HCT116 (cell line): ENCODE data around the gene HBM. TPM values are rescaled to one million over a fixed set of nuclear protein-coding genes. Genes with fewer than 3 reads are reported as not detected.

ENCODE experiments used
- ATAC-seq: fragments of 200-7000 bp; cut with Tn5 transposase; 2 replicates; pipeline ENCODE4 v1.9.1; 2020; ENCODE audit warnings: mild to moderate bottlenecking, moderate library complexity
- BruUV-seq: library from RNA; stranded (reverse); fragments of 400-500 nt; replicated peaks from 2 replicates; lab custom pipeline; 2021; lab: Mats Ljungman, UMichigan
- CTCF ChIA-PET: fragments of 300-600 bp; sonication (Branson Sonifier 250); formaldehyde crosslinking; loops from one replicate; lab custom pipeline; 2021; ENCODE audit warnings: antibody characterized with exemption; lab: Charles Lee
- POLR2A ChIA-PET: fragments of 300-600, 350-600 bp; sonication (Branson Sonifier 250); formaldehyde crosslinking; loops from one replicate; lab custom pipeline; 2021; ENCODE audit warnings: antibody characterized with exemption; lab: Charles Lee
- RAD21 ChIA-PET, 2 experiments: fragments of 300-600 bp; sonication (Branson Sonifier 250); formaldehyde crosslinking; loops; one replicate each; lab custom pipeline; 2023; ENCODE audit warnings: low total read pairs in 2 of 2; ENCODE audit not compliant: uncharacterized antibody in 2 of 2, unreplicated experiment in 2 of 2, low non-redundant PET in 1 of 2; lab: Charles Lee
- DNase-seq: peaks from one replicate; pipeline ENCODE4 v3.0.0-alpha.2; 2010; ENCODE audit warnings: low read depth, low spot score
- H2AFZ ChIP-seq: fragments of 200-600 bp; shearing (Covaris generic), sonication (generic); 2 replicates; pipeline ENCODE4 v1.6.1; 2017; ENCODE audit warnings: low read depth, mixed run types, mixed read lengths, antibody characterized with exemption, low read length; ENCODE audit not compliant: poor library complexity, severe bottlenecking
- H3K27ac ChIP-seq: 2 replicates; pipeline ENCODE4 v1.5.1; 2012; ENCODE audit warnings: low read depth, low read length
- H3K27me3 ChIP-seq: fragments of 200-600 bp; sonication (generic); 2 replicates; pipeline ENCODE4 v1.6.1; 2016; ENCODE audit warnings: mixed run types, low read length, mixed read lengths; ENCODE audit not compliant: insufficient read depth
- H3K36me3 ChIP-seq, 2 experiments: fragments of 200-500 bp in 1 of 2; fragments of 200-600 bp in 1 of 2; sonication (Bioruptor generic) in 1 of 2; sonication (generic) in 1 of 2; 2 replicates each; pipeline versions ENCODE4 v1.5.1 to v1.6.1; 2014 to 2016; ENCODE audit warnings: low read length in 2 of 2, inconsistent platforms in 1 of 2, mixed read lengths in 1 of 2, mixed run types in 1 of 2; ENCODE audit not compliant: insufficient read depth in 2 of 2, control insufficient read depth in 1 of 2
- H3K4me1 ChIP-seq, 2 experiments: fragments of 200-600 bp in 1 of 2; sonication (generic) in 1 of 2; 2 replicates each; pipeline versions ENCODE4 v1.5.1 to v1.6.1; 2012 to 2017; ENCODE audit warnings: low read length in 2 of 2, inconsistent platforms in 1 of 2, mild to moderate bottlenecking in 1 of 2, mixed read lengths in 1 of 2, mixed run types in 1 of 2, moderate library complexity in 1 of 2; ENCODE audit not compliant: insufficient read depth in 2 of 2, control insufficient read depth in 1 of 2
- H3K4me2 ChIP-seq: fragments of 200-600 bp; sonication (generic); 2 replicates; pipeline ENCODE4 v1.6.1; 2017; ENCODE audit warnings: mixed run types, low read length, mixed read lengths
- H3K4me3 ChIP-seq, 2 experiments: fragments of 200-600 bp in 1 of 2; sonication (generic) in 1 of 2; replicated peaks in 1 of 2; 2 replicates each; pipeline ENCODE4 v1.5.1; 2011 to 2016; ENCODE audit warnings: low read length in 2 of 2, control low read depth in 1 of 2, low read depth in 1 of 2, mild to moderate bottlenecking in 1 of 2, mixed read lengths in 1 of 2, mixed run types in 1 of 2
- H3K79me2 ChIP-seq: fragments of 200-600 bp; sonication (generic); 2 replicates; pipeline ENCODE4 v1.6.1; 2017; ENCODE audit warnings: mild to moderate bottlenecking, mixed run types, low read length, moderate library complexity, mixed read lengths; ENCODE audit not compliant: insufficient read depth
- H3K9ac ChIP-seq: fragments of 200-600 bp; sonication (generic); 2 replicates; pipeline ENCODE4 v1.6.1; 2016; ENCODE audit warnings: low read length, mixed read lengths
- H3K9me2 ChIP-seq: fragments of 200-600 bp; sonication (generic), shearing (Covaris generic); 2 replicates; pipeline ENCODE4 v1.6.1; 2017; ENCODE audit warnings: mixed run types, mild to moderate bottlenecking, moderate library complexity; ENCODE audit not compliant: insufficient read depth
- H3K9me3 ChIP-seq, 2 experiments: fragments of 200-500 bp in 1 of 2; fragments of 200-600 bp in 1 of 2; sonication (Bioruptor generic) in 1 of 2; sonication (generic) in 1 of 2; 2 replicates each; pipeline ENCODE4 v1.6.1; 2014 to 2017; ENCODE audit warnings: low read length in 2 of 2, mixed read lengths in 2 of 2, inconsistent platforms in 1 of 2, low read depth in 1 of 2, mild to moderate bottlenecking in 1 of 2, mixed run types in 1 of 2, moderate library complexity in 1 of 2; ENCODE audit not compliant: control insufficient read depth in 1 of 2, insufficient read depth in 1 of 2
- H4K20me1 ChIP-seq: fragments of 200-600 bp; sonication (generic), shearing (Covaris generic); 2 replicates; pipeline ENCODE4 v1.6.1; 2017; ENCODE audit warnings: mixed run types, mild to moderate bottlenecking, moderate library complexity; ENCODE audit not compliant: insufficient read depth
- CBX3 ChIP-seq: IDR thresholded peaks from 2 replicates; pipeline ENCODE4 v1.6.1; 2012; ENCODE audit warnings: low read depth
- CEBPB ChIP-seq: IDR thresholded peaks from 2 replicates; pipeline ENCODE4 v1.6.1; 2012; ENCODE audit warnings: low read depth
- EGR1 ChIP-seq: IDR thresholded peaks from 2 replicates; pipeline ENCODE4 v1.6.1; 2012; ENCODE audit warnings: low read depth
- ELF1 ChIP-seq: IDR thresholded peaks from 2 replicates; pipeline ENCODE4 v1.6.1; 2012; ENCODE audit warnings: low read depth, borderline replicate concordance
- EZH2 ChIP-seq: fragments of 200-600 bp; sonication (generic); IDR thresholded peaks from 2 replicates; pipeline ENCODE4 v1.6.1; 2017; ENCODE audit warnings: antibody characterized with exemption, mixed run types
- FOSL1 ChIP-seq: IDR thresholded peaks from 2 replicates; pipeline ENCODE4 v1.6.1; 2012; ENCODE audit warnings: low read depth
- JUND ChIP-seq: IDR thresholded peaks from 2 replicates; pipeline ENCODE4 v1.6.1; 2012
- POLR2A ChIP-seq: IDR thresholded peaks from 2 replicates; pipeline ENCODE4 v1.7.0; 2011; ENCODE audit warnings: borderline replicate concordance; ENCODE audit not compliant: insufficient read depth, insufficient read length; ENCODE audit errors: extremely low read depth
- POLR2AphosphoS5 ChIP-seq: IDR thresholded peaks from 2 replicates; pipeline ENCODE4 v1.6.1; 2011; ENCODE audit warnings: mild to moderate bottlenecking, low read depth, low read length, moderate library complexity
- RAD21 ChIP-seq: IDR thresholded peaks from 2 replicates; pipeline ENCODE4 v1.6.1; 2012; ENCODE audit warnings: low read depth, mild to moderate bottlenecking
- REST ChIP-seq: IDR thresholded peaks from 2 replicates; pipeline ENCODE4 v1.6.1; 2012; ENCODE audit warnings: low read depth
- SIN3A ChIP-seq: IDR thresholded peaks from 2 replicates; pipeline ENCODE4 v1.6.1; 2012; ENCODE audit warnings: low read depth
- SP1 ChIP-seq: IDR thresholded peaks from 2 replicates; pipeline ENCODE4 v1.6.1; 2012; ENCODE audit warnings: low read depth
- SRF ChIP-seq: IDR thresholded peaks from 2 replicates; pipeline ENCODE4 v1.6.1; 2012; ENCODE audit warnings: low read depth
- TCF7L2 ChIP-seq: IDR thresholded peaks from 2 replicates; pipeline ENCODE4 v1.7.0; 2011; ENCODE audit warnings: borderline replicate concordance, inconsistent platforms; ENCODE audit not compliant: insufficient read depth, insufficient read length; ENCODE audit errors: extremely low read depth
- YY1 ChIP-seq: IDR thresholded peaks from 2 replicates; pipeline ENCODE4 v1.6.1; 2011; ENCODE audit warnings: low read length, low read depth, moderate library complexity, mild to moderate bottlenecking; ENCODE audit not compliant: insufficient replicate concordance; ENCODE audit errors: extremely low read depth
- ZNF274 ChIP-seq: fragments of 200-500 bp; sonication (Bioruptor generic); IDR thresholded peaks from 2 replicates; pipeline ENCODE4 v1.6.1; 2014; ENCODE audit warnings: mild to moderate bottlenecking, low read depth, low read length, inconsistent platforms
- intact Hi-C: fragments of 100-400 bp; cut with micrococcal nuclease; formaldehyde crosslinking; loops from 2 replicates; pipeline ENCODE4 v1.10.0; 2022
- total RNA-seq: library from RNA; stranded (reverse); gene quantifications from one replicate; pipeline ENCODE4 v1.2.1, GENCODE V29; 2021; ENCODE audit not compliant: unreplicated experiment
- TF ChIP-seq, protein P1 (sequence below): IDR thresholded peaks from 2 replicates; pipeline ENCODE4 v1.6.1; 2012
- TF ChIP-seq, protein P2 (sequence below): IDR thresholded peaks from 2 replicates; pipeline ENCODE4 v1.6.1; 2012
- TF ChIP-seq, protein P3 (sequence below), 3 experiments: fragments of 200-600 bp in 1 of 3; sonication (generic) in 1 of 3; IDR thresholded peaks in 2 of 3; conservative IDR thresholded peaks in 1 of 3; 2 replicates each; pipeline ENCODE4 v1.5.1; 2012 to 2017; ENCODE audit warnings: low read depth in 2 of 3, low read length in 2 of 3, antibody characterized with exemption in 1 of 3, borderline replicate concordance in 1 of 3, control low read depth in 1 of 3, mild to moderate bottlenecking in 1 of 3, mixed read lengths in 1 of 3, mixed run types in 1 of 3, moderate library complexity in 1 of 3; ENCODE audit not compliant: insufficient read depth in 1 of 3

HBM gene
- total RNA-seq, 1 experiment from 2014 or later, result not detected

DNA sequence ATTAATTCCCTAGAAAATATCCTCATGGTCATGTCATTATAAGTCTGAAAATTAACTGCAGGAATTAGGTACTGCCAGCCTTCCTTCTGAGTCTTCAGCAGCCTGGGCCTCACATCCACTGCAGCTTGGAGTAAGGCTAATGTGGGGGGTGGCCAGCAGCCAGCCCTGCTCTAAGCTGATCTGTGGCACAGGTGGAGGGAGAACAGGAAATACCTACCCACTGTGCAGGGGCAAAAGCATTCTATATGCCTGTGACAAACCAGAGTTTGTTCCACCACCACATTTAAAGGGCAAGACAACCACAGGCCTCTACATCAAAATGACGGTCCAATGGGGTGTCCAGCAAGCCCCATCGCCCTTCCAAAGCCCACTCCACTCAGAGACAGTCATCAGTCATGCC is 36.7 kb upstream of the HBM start:
- no peaks in the 10 kb centered on the region for H3K9me3 ChIP-seq
- no peaks in the 10 kb centered on the region for H3K4me1 ChIP-seq
- no peaks in the 10 kb centered on the region for H3K27me3 ChIP-seq
- H2AFZ ChIP-seq, result no peak overlapping the region
- intact Hi-C loops, result no loop called here
- H3K9ac ChIP-seq, result no peak overlapping the region
- ChIA-PET RAD21 (no interaction called here), CTCF (no interaction called here), POLR2A (no interaction called here)
- BruUV-seq, result no TSS peak
- H3K36me3 ChIP-seq, result no peaks in the 10 kb centered on the region
- ATAC-seq, result no peak
- no peak overlapping the region for H3K4me3 ChIP-seq
- H3K27ac ChIP-seq, result no peak overlapping the region
- DNase-seq, result no peak
- H3K4me2 ChIP-seq, result no peak overlapping the region
- H3K79me2 ChIP-seq, result peaks cover 42% of the 10 kb centered on the region
- H4K20me1 ChIP-seq, result no peaks in the 10 kb centered on the region
- H3K9me2 ChIP-seq, result no peaks in the 10 kb centered on the region
- TF ChIP-seq RAD21 (no peak), SIN3A (no peak), EGR1 (no peak), SRF (no peak), CBX3 (no peak), SP1 (no peak), EZH2 (no peak), JUND (no peak), FOSL1 (no peak), CEBPB (no peak), POLR2A (no peak), REST (no peak), ELF1 (no peak), ZNF274 (no peak), TCF7L2 (no peak), POLR2AphosphoS5 (no peak), YY1 (no peak)
- TF ChIP-seq, protein P1, sequence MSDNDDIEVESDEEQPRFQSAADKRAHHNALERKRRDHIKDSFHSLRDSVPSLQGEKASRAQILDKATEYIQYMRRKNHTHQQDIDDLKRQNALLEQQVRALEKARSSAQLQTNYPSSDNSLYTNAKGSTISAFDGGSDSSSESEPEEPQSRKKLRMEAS, result no peak
- TF ChIP-seq, protein P2, sequence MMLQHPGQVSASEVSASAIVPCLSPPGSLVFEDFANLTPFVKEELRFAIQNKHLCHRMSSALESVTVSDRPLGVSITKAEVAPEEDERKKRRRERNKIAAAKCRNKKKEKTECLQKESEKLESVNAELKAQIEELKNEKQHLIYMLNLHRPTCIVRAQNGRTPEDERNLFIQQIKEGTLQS, result no peak
- TF ChIP-seq, protein P3, sequence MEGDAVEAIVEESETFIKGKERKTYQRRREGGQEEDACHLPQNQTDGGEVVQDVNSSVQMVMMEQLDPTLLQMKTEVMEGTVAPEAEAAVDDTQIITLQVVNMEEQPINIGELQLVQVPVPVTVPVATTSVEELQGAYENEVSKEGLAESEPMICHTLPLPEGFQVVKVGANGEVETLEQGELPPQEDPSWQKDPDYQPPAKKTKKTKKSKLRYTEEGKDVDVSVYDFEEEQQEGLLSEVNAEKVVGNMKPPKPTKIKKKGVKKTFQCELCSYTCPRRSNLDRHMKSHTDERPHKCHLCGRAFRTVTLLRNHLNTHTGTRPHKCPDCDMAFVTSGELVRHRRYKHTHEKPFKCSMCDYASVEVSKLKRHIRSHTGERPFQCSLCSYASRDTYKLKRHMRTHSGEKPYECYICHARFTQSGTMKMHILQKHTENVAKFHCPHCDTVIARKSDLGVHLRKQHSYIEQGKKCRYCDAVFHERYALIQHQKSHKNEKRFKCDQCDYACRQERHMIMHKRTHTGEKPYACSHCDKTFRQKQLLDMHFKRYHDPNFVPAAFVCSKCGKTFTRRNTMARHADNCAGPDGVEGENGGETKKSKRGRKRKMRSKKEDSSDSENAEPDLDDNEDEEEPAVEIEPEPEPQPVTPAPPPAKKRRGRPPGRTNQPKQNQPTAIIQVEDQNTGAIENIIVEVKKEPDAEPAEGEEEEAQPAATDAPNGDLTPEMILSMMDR (IDR thresholded peaks at IDR 0.05 in 2 of 3, conservative IDR thresholded peaks at IDR 0.05 in 1 of 3; ENCODE audit: borderline replicate concordance in 1 of 3, insufficient read depth in 1 of 3, low read depth in 2 of 3, low read length in 2 of 3), result no peak
